GM12878 (cell line): Measurements from ENCODE around the gene FOS. TPM values are rescaled to one million over a fixed set of nuclear protein-coding genes. Genes with fewer than 3 reads are reported as not detected.

Experiments used
- ATAC-seq: fragments of 200-7000 bp; cut with Tn5 transposase; 3 replicates; pipeline ENCODE4 v1.9.1; 2020; ENCODE audit warnings: mild to moderate bottlenecking, moderate library complexity
- BruUV-seq: library from RNA; stranded (reverse); fragments of 400-500 nt; replicated peaks from 2 replicates; lab custom pipeline; 2021; lab: Mats Ljungman, UMichigan
- CTCF ChIA-PET: fragments of 300-600 bp; sonication (Branson Sonifier 250); formaldehyde crosslinking; extraction: SDS; loops from one replicate; lab custom pipeline; 2021; ENCODE audit warnings: inconsistent platforms; lab: Yijun Ruan, JAX
- POLR2A ChIA-PET: fragments of 350-600 bp; formaldehyde crosslinking; extraction: SDS; loops from one replicate; lab custom pipeline; 2021; ENCODE audit warnings: inconsistent platforms; lab: Charles Lee
- RAD21 ChIA-PET: fragments of 300-600 bp; sonication (Branson Sonifier 250); formaldehyde crosslinking; loops from one replicate; lab custom pipeline; 2023; ENCODE audit warnings: antibody characterized with exemption; ENCODE audit not compliant: unreplicated experiment; lab: Charles Lee
- SMC1A ChIA-PET: fragments of 300-600 bp; sonication (Branson Sonifier 250); formaldehyde crosslinking; loops from one replicate; lab custom pipeline; 2023; ENCODE audit not compliant: unreplicated experiment, uncharacterized antibody; lab: Charles Lee
- DNase-seq: peaks from one replicate; pipeline ENCODE4 v3.0.0-alpha.2; 2011; ENCODE audit warnings: low read depth, low spot score
- FAIRE-seq: peaks from 3 replicates; lab custom pipeline; 2011; peaks lifted over from hg19 to GRCh38; lab: Jason Lieb, UNC
- H2AFZ ChIP-seq: 2 replicates; pipeline ENCODE4 v1.6.0; 2011; ENCODE audit warnings: low read depth, low read length, control low read depth; ENCODE audit not compliant: control insufficient read depth
- H3K27ac ChIP-seq: 2 replicates; pipeline ENCODE4 v1.5.1; 2011; ENCODE audit warnings: control low read depth; ENCODE audit not compliant: control insufficient read depth, insufficient read depth
- H3K27me3 ChIP-seq, 2 experiments: replicated peaks in 1 of 2; 2 replicates each; pipeline versions ENCODE4 v1.6.0 to v1.6.1; 2011; ENCODE audit warnings: low read length in 1 of 2; ENCODE audit not compliant: control insufficient read depth in 2 of 2, insufficient read depth in 2 of 2
- H3K36me3 ChIP-seq, 2 experiments: 2 replicates each; pipeline ENCODE4 v1.5.1; 2011; ENCODE audit warnings: low read length in 1 of 2; ENCODE audit not compliant: control insufficient read depth in 2 of 2, insufficient read depth in 2 of 2
- H3K4me1 ChIP-seq: 2 replicates; pipeline ENCODE4 v1.6.1; 2011; ENCODE audit warnings: mild to moderate bottlenecking, low read length, moderate library complexity, mixed read lengths; ENCODE audit not compliant: control insufficient read depth, insufficient read depth
- H3K4me2 ChIP-seq: 2 replicates; pipeline ENCODE4 v1.6.0; 2011; ENCODE audit warnings: control low read depth; ENCODE audit not compliant: control insufficient read depth, insufficient read depth
- H3K4me3 ChIP-seq: fragments of 200-600 bp; sonication (generic); 2 replicates; pipeline ENCODE4 v1.5.1; 2016
- H3K79me2 ChIP-seq: 2 replicates; pipeline ENCODE4 v1.6.0; 2011; ENCODE audit warnings: low read length; ENCODE audit not compliant: control insufficient read depth, insufficient read depth
- H3K9ac ChIP-seq: 2 replicates; pipeline ENCODE4 v1.8.0; 2011; ENCODE audit warnings: low read length, control low read depth, mixed read lengths; ENCODE audit not compliant: control insufficient read depth, insufficient read depth
- H3K9me3 ChIP-seq: replicated peaks from 3 replicates; pipeline ENCODE4 v1.5.1; 2011; ENCODE audit warnings: mild to moderate bottlenecking, low read length; ENCODE audit not compliant: control insufficient read depth, insufficient read depth
- H4K20me1 ChIP-seq: 2 replicates; pipeline ENCODE4 v1.6.0; 2011; ENCODE audit not compliant: control insufficient read depth, insufficient read depth
- BCL11A ChIP-seq: IDR thresholded peaks from 2 replicates; pipeline ENCODE4 v1.6.1; 2011; ENCODE audit warnings: low read depth, low read length
- CUX1 ChIP-seq: IDR thresholded peaks from 2 replicates; pipeline ENCODE4 v1.6.1; 2012; ENCODE audit warnings: improper control_type of control experiment, low read depth, low read length; ENCODE audit not compliant: insufficient replicate concordance
- ETV6 ChIP-seq, 2 experiments: fragments of 450-650 bp in 1 of 2; IDR thresholded peaks in 1 of 2; conservative IDR thresholded peaks in 1 of 2; 2 replicates each; pipeline ENCODE4 v1.6.1; 2014; ENCODE audit warnings: antibody characterized with exemption in 1 of 2, borderline replicate concordance in 1 of 2, low read depth in 1 of 2, mild to moderate bottlenecking in 1 of 2, moderate library complexity in 1 of 2
- MEF2A ChIP-seq: IDR thresholded peaks from 2 replicates; pipeline ENCODE4 v1.6.1; 2011; ENCODE audit warnings: low read depth, mild to moderate bottlenecking, low read length, moderate library complexity; ENCODE audit not compliant: insufficient read depth
- NFYB ChIP-seq: IDR thresholded peaks from 2 replicates; pipeline ENCODE4 v1.6.1; 2011; ENCODE audit warnings: low read depth, mild to moderate bottlenecking, low read length, improper control_type of control experiment, moderate library complexity; ENCODE audit not compliant: insufficient read depth
- POLR2AphosphoS5 ChIP-seq: IDR thresholded peaks from 2 replicates; pipeline ENCODE4 v1.6.1; 2011; ENCODE audit warnings: mild to moderate bottlenecking, low read length, inconsistent platforms
- RAD21 ChIP-seq: IDR thresholded peaks from 2 replicates; pipeline ENCODE4 v1.6.1; 2011; ENCODE audit warnings: mild to moderate bottlenecking, low read depth, low read length, moderate library complexity; ENCODE audit not compliant: insufficient read depth
- RB1 ChIP-seq: fragments of 450-650 bp; formaldehyde crosslinking; IDR thresholded peaks from 2 replicates; pipeline ENCODE4 v1.6.1; 2017; ENCODE audit warnings: mild to moderate bottlenecking, borderline replicate concordance
- RFX5 ChIP-seq: IDR thresholded peaks from 2 replicates; pipeline ENCODE4 v1.6.1; 2011; ENCODE audit warnings: low read depth, low read length, improper control_type of control experiment
- SP1 ChIP-seq: IDR thresholded peaks from one replicate; pipeline ENCODE4 v1.6.1; 2011; ENCODE audit warnings: low read depth, low read length
- TAF1 ChIP-seq: IDR thresholded peaks from 2 replicates; pipeline ENCODE4 v1.6.1; 2011; ENCODE audit warnings: mild to moderate bottlenecking, low read depth, low read length, borderline replicate concordance
- TCF3 ChIP-seq: IDR thresholded peaks from 2 replicates; pipeline ENCODE4 v1.6.1; 2012; ENCODE audit warnings: low read depth, mild to moderate bottlenecking, low read length, borderline replicate concordance; ENCODE audit not compliant: insufficient read depth
- WRNIP1 ChIP-seq: IDR thresholded peaks from 2 replicates; pipeline ENCODE4 v1.6.1; 2011; ENCODE audit warnings: low read depth, low read length, improper control_type of control experiment, borderline replicate concordance
- ZNF24 ChIP-seq: fragments of 450-650 bp; IDR thresholded peaks from 2 replicates; pipeline ENCODE4 v1.6.1; 2017; ENCODE audit warnings: antibody characterized with exemption, mild to moderate bottlenecking
- ZNF687 ChIP-seq: fragments of 450-650 bp; IDR thresholded peaks from 2 replicates; pipeline ENCODE4 v1.6.1; 2017; ENCODE audit warnings: mild to moderate bottlenecking, moderate library complexity
- ZSCAN29 ChIP-seq: fragments of 450-650 bp; IDR thresholded peaks from 2 replicates; pipeline ENCODE4 v1.6.1; 2017; ENCODE audit warnings: mild to moderate bottlenecking, moderate library complexity
- WGBS: methylation state at CpG from one replicate; pipeline ENCODE4 v1.1.6; 2016; ENCODE audit warnings: low lambda C conversion rate; ENCODE audit not compliant: insufficient replicate concordance, insufficient coverage; ENCODE audit errors: missing lambda C conversion rate; 5-methylcytosine and 5-hydroxymethylcytosine counted together
- in situ Hi-C: fragments of 300-500 bp; cut with MboI; formaldehyde crosslinking; loops from 9 replicates; pipeline ENCODE4 v1.14.3; 2018; ENCODE audit warnings: mixed read lengths
- intact Hi-C: fragments of 100-400 bp; cut with micrococcal nuclease; formaldehyde crosslinking; loops from one replicate; pipeline ENCODE4 v1.14.2; 2022; ENCODE audit not compliant: unreplicated experiment
- polyA plus RNA-seq, 11 experiments: library from polyadenylated mRNA; depleted of rRNA in 4 of 11; unstranded in 6 of 11; stranded (reverse) in 5 of 11; fragments of >200 nt; fragmentation: Nextera tagmentation in 4 of 11; fragmentation: Illumina TruSeq in 1 of 11; extraction: Ambion mirVana in 4 of 11; extraction: Trizol in 1 of 11; gene quantifications; 1 replicate in 1 of 11; 2 replicates in 10 of 11; pipeline versions ENCODE4 v1.2.1 to v1.2.3, GENCODE V29; 2011 to 2016; ENCODE audit warnings: inconsistent platforms in 2 of 11, missing spikeins in 2 of 11, low read depth in 1 of 11
- total RNA-seq, 4 experiments: library from RNA; depleted of rRNA in 3 of 4; stranded (reverse); fragments of >200 nt in 3 of 4; fragmentation: Illumina TruSeq in 1 of 4; extraction: Trizol in 1 of 4; gene quantifications; 2 replicates each; pipeline versions ENCODE4 v1.2.1 to v1.2.3, GENCODE V29; 2013 to 2021

FOS gene
- total and polyA plus RNA-seq, 10 of the 15 experiments (the other 5 are each of a cell fraction or from before 2014, with no cell fraction given) = 0.02 to 0.95 (median 0.38) TPM

- H3K4me1 ChIP-seq = peaks cover 17% of the 10 kb centered on the region
- DNase-seq = no peak
- no peaks in the 10 kb centered on the region for H3K9me3 ChIP-seq
- in situ Hi-C loops (no loop called here), intact Hi-C loops (no loop called here)
- no peaks in the 10 kb centered on the region; the same call in 1 of the 2 replicates for H3K79me2 ChIP-seq
- no peak overlapping the region for H3K4me3 ChIP-seq
- peaks cover 27 to 33% of the 10 kb centered on the region in 2 experiments for H3K27me3 ChIP-seq
- RAD21 ChIA-PET = no interaction called here
- CTCF ChIA-PET = no interaction called here
- H3K9ac ChIP-seq = no peak overlapping the region
- no peak for FAIRE-seq
- no peak overlapping the region for H2AFZ ChIP-seq
- no peaks in the 10 kb centered on the region for H3K36me3 ChIP-seq
- H3K4me2 ChIP-seq = no peak overlapping the region
- 0 out of 2 replicates have a peak, but pooled peaks cover 3% of the 10 kb centered on the region for H4K20me1 ChIP-seq
- H3K27ac ChIP-seq = no peak overlapping the region
- SMC1A ChIA-PET = interaction anchor here (1.5 kb wide), 1 partner anchor 12 kb away, joined by 3 read pairs; no protein-coding TSS in a partner anchor
- 17% methylated on average over 2 of the region's 2 CpGs for WGBS
- no peak for ATAC-seq
- POLR2A ChIA-PET = interaction anchor here (1.6 kb wide), 1 partner anchor 17 kb away, joined by 4 read pairs; no protein-coding TSS in a partner anchor
- no TSS peak for BruUV-seq
- no peak for TF ChIP-seq NFYB
- no peak for TF ChIP-seq TCF3
- TF ChIP-seq CUX1 = no peak
- TF ChIP-seq POLR2AphosphoS5 = no peak
- no peak for TF ChIP-seq RB1
- no peak for TF ChIP-seq MEF2A
- TF ChIP-seq ETV6 (conservative IDR thresholded peaks at IDR 0.05 in 1 of 2, IDR thresholded peaks at IDR 0.05 in 1 of 2; ENCODE audit: borderline replicate concordance in 1 of 2, low read depth in 1 of 2) = no peak
- TF ChIP-seq ZNF687 = no peak
- TF ChIP-seq ZNF24 = no peak
- no peak for TF ChIP-seq ZSCAN29
- TF ChIP-seq RAD21 = no peak
- TF ChIP-seq BCL11A = no peak
- TF ChIP-seq SP1 = no peak
- TF ChIP-seq WRNIP1 = no peak
- TF ChIP-seq TAF1 = no peak
- TF ChIP-seq RFX5 = no peak
These were observed 3.0 kb upstream of the FOS start for GRCh38 chr14:75275598-75275997.
